Activated T-helper 17 cell treated with anti-CD3 and anti-CD28 coated beads, Interleukin-2, amount 50 U/mL, for 72 hours (primary cell): ENCODE results near the gene FEM1C. TPM values are rescaled to one million over a fixed set of nuclear protein-coding genes. Genes with fewer than 3 reads are reported as not detected.

Experiments
- ATAC-seq: fragments of 150-1000 bp; cut with Tn5 transposase; replicated peaks from 2 replicates; pipeline ENCODE4 v1.10.0; 2021; ENCODE audit warnings: mild to moderate bottlenecking, moderate library complexity
- H3K27ac Mint-ChIP-seq: one replicate; pipeline ENCODE4 v1.8.0; 2022; ENCODE audit warnings: mixed read lengths
- H3K27me3 Mint-ChIP-seq: one replicate; pipeline ENCODE4 v1.8.0; 2022; ENCODE audit warnings: mixed read lengths
- H3K36me3 Mint-ChIP-seq: one replicate; pipeline ENCODE4 v1.8.0; 2022; ENCODE audit warnings: low read depth, mild to moderate bottlenecking, mixed read lengths
- H3K4me1 Mint-ChIP-seq: one replicate; pipeline ENCODE4 v1.8.0; 2022; ENCODE audit warnings: mixed read lengths
- H3K4me3 Mint-ChIP-seq: one replicate; pipeline ENCODE4 v1.8.0; 2022; ENCODE audit warnings: mild to moderate bottlenecking, mixed read lengths
- H3K9me3 Mint-ChIP-seq: one replicate; pipeline ENCODE4 v1.8.0; 2022; ENCODE audit warnings: mixed read lengths
- total RNA-seq, 2 donors: library from RNA; stranded (reverse); gene quantifications; one replicate each; pipeline ENCODE4 v1.2.3, GENCODE V29; 2022

Gene FEM1C
- total RNA-seq, 2 donors from 2014 or later, result 14.2 to 33.7 TPM

DNA sequence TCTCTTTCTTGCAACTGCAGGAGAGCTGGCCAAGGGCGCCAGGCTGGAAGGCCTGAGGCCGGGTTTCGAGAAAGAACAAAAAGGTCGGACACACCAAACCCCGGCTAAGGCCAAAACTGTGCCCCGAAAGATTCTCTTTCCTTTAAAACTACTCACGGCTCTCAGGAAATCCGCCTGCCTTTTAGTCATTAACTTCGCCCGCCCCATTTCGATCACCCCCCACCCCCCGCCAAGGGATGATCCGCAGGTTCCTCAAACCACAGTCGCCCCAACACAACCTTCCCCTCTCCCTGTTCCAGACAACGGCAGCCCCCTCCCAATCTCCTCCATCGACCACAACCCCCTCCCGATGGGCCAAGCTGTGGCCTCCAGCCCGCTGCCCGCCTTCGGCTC, 536 bp downstream of the FEM1C start:
- H3K9me3 Mint-ChIP-seq, result no peaks in the 10 kb centered on the region
- peaks cover 22% of the 10 kb centered on the region for H3K4me1 Mint-ChIP-seq
- peak overlapping the region; percentile 93 for H3K4me3 Mint-ChIP-seq
- no peaks in the 10 kb centered on the region for H3K27me3 Mint-ChIP-seq
- H3K36me3 Mint-ChIP-seq, result peaks cover 61% of the 10 kb centered on the region
- peak; percentile 39 for ATAC-seq
- peak overlapping the region; percentile 97 for H3K27ac Mint-ChIP-seq

DNA sequence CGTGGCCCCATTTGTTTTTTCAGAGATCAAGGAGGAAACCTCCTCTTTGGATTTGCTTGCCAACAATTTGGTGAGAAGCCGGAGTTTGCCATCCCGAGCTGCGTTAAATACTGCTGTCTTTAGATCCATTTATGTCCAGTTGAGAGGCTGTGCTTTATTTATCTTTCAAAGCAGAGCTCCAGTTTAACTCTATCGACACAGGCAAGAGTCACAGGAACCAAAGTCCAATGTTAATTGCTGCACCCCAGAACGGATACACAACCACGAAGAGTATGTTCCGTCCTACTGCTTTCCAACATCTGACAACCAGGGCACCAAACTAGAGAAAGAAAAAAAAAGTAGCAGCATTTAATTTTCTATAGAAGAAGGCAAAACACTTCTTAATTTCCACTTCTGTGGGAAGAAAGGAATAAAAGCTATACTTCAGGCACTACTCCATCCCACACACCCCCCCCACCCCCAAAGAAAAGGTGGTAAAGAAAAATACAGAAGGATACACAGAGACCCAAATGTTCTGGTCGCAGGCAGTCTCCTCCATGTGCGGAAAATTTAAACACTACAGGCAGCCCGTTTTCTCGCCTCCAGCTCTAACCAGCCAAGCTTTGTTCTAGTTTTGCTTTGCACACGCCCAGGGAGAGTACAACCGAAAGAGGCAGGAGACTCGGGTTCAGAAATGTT, 1.1 kb downstream of the FEM1C start:
- ATAC-seq, result peak; percentile 10
- Mint-ChIP-seq H3K27ac (peak overlapping the region; percentile 97), H3K9me3 (no peaks in the 10 kb centered on the region), H3K4me3 (peak overlapping the region; percentile 93), H3K27me3 (no peaks in the 10 kb centered on the region), H3K36me3 (peaks cover 66% of the 10 kb centered on the region), H3K4me1 (peaks cover 27% of the 10 kb centered on the region)

DNA sequence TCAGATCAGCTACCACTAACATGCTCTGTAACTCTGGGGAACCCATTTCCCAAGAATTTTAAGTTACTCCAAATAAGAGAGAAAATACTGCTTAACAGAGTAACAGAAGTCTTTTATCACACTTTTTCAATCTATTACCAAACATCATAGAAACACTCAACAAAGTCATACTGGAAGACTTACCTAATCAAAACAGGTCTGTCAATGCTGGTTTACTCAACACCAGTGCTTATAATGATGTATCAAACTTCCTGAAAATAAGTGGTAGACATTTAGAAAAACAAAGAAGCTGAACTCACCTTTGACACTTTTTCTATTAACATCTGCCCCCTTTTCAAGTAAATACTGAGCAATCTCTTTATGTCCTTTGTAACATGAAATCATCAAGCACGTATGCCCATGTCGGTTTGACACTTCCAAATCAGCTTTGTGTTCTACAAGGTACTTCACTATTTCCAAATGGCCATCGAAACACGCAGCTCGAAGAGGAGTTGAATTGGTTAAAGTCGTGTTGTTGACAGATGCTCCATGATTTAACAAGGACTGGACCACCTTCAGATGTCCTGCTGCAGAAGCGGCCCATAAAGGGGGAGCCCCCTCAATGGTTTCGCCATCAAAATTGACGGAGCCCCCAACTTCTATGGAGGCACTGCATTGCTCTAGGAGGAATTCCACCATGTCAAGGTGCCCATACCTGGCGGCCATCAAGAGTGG, 1.8 kb downstream of the FEM1C start:
- Mint-ChIP-seq H3K36me3 (peaks cover 73% of the 10 kb centered on the region), H3K9me3 (no peaks in the 10 kb centered on the region), H3K27me3 (no peaks in the 10 kb centered on the region), H3K27ac (peak overlapping the region; percentile 97), H3K4me1 (peaks cover 31% of the 10 kb centered on the region), H3K4me3 (peak overlapping the region; percentile 93)
- no peak for ATAC-seq

DNA sequence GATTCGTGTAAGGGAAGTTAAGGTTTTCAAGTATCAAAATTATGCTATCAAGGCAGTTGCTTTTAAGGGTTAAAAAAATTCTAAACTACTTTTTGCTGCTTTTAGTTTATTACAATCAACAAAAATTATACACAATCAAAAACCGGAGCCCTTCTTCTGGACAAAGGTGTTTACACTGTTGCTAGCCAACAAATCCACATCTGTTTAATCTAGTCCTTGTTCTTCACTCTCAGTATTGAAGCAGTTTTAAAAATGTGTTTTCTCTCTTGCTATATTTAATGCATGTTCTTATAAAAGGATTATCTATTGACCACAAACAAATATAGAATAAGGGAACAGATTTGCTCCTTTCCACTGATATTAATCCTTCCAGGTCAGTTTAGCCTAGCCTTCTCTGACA, 2.5 kb downstream of the FEM1C start:
- Mint-ChIP-seq H3K27me3 (no peaks in the 10 kb centered on the region), H3K4me3 (peak overlapping the region; percentile 93), H3K27ac (peak overlapping the region; percentile 97), H3K4me1 (peaks cover 35% of the 10 kb centered on the region), H3K36me3 (peaks cover 80% of the 10 kb centered on the region), H3K9me3 (no peaks in the 10 kb centered on the region)
- ATAC-seq, result no peak

DNA sequence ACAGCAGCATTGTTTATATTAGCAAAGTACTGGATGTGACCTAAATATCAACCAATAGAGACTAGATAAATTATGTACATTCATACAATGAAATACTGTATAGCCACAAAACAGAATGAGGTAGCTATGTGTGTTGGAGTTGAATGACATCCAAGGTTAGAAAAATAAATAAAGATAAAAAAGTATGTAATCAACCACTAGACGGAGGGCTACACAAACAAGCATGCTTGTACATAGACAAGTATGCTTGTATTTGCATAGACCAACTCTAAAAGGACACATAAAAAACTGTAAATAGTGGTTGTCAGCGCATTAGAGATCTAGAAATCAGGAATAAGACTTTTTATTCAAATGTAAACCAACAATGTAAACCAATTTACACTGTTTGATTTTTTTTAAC, 3.0 kb downstream of the FEM1C start:
- H3K36me3 Mint-ChIP-seq, result peaks cover 85% of the 10 kb centered on the region

DNA sequence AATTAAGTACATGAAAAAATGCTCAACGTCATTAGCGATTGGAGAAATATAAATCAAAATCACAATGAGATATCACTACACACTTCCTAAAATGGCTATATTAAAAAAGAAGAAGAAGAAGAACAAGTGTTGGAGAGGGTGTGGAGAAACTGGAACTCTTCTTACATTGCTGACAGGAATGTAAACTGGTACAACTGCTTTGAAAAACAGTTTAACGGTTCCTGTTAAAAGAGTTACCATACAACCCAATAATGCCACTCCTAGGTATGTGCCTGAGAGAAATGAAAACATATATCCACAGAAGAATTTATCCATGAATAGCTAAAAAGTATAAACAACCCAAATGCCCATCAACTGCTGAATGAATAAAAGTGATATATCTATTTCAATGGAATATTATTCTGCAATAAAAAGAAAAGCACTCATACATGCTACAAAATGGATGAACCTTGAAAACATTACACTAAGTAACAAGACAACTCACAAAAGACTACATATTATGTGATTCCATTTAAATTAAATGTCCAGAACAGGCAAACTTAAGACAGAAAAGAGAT, 9.0 kb downstream of the FEM1C start:
- Mint-ChIP-seq H3K27me3 (no peaks in the 10 kb centered on the region), H3K27ac (no peak overlapping the region), H3K9me3 (no peaks in the 10 kb centered on the region), H3K4me1 (peaks cover 62% of the 10 kb centered on the region), H3K4me3 (peak overlapping the region; percentile 36), H3K36me3 (peaks cover 92% of the 10 kb centered on the region)
- ATAC-seq, result no peak

More for the DNA sequence above, 3.0 kb downstream of the FEM1C start:
- H3K4me3 Mint-ChIP-seq, result peak overlapping the region; percentile 93
- no peaks in the 10 kb centered on the region for H3K27me3 Mint-ChIP-seq
- peaks cover 40% of the 10 kb centered on the region for H3K4me1 Mint-ChIP-seq
- no peak for ATAC-seq
- H3K9me3 Mint-ChIP-seq, result no peaks in the 10 kb centered on the region
- H3K27ac Mint-ChIP-seq, result peak overlapping the region; percentile 97

DNA sequence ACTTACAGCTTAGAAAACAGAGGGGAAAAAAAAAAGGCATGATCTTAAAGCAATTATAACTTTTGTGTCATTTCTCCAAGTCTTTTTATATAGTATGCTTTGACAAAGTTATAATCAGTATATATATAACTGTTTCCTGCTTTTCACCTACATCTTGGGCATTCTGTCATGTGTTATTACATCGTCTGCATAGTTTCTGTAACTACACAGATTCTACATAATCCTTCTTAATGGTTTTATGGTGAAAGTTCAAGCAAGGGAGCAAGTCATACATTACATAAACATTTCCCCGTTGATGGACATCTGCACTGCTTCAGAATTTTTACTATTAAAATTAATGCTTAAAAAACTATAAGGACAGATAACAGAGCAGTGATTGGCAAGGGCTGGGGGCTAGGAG, 12.1 kb downstream of the FEM1C start:
- no peaks in the 10 kb centered on the region for H3K9me3 Mint-ChIP-seq
- no peaks in the 10 kb centered on the region for H3K27me3 Mint-ChIP-seq
- H3K4me1 Mint-ChIP-seq, result peaks cover 52% of the 10 kb centered on the region
- H3K27ac Mint-ChIP-seq, result no peak overlapping the region
- no peak for ATAC-seq
- peaks cover 91% of the 10 kb centered on the region for H3K36me3 Mint-ChIP-seq
- H3K4me3 Mint-ChIP-seq, result no peak overlapping the region

DNA sequence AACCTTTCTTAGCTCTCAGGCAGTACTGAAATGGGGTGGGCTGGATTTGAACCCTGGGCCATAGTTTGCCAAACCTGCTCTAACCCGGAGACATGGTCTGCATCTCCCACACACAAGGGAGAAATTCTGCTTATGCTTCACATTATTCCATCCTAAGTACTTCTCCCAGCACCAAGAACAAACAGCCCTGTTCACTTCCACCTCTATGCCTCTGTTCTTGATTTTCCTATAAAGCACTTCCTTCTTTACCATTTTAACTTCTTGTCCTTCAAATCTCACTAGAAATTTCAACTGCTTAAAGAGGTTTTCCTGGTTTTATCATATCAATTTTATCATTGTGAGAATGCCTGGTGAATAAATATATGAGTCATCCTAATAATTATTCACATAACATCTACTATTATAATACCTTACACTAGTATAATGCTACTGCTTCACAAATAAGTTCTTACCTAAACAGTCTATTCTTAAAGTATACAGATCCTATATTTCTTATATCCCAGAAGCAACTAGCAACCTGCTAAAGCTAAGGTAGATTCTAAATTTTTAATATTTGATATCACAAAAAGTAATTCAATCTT, 12.7 kb downstream of the FEM1C start:
- Mint-ChIP-seq H3K4me3 (no peak overlapping the region), H3K36me3 (peaks cover 91% of the 10 kb centered on the region), H3K27me3 (no peaks in the 10 kb centered on the region), H3K4me1 (peaks cover 45% of the 10 kb centered on the region), H3K9me3 (no peaks in the 10 kb centered on the region), H3K27ac (no peak overlapping the region)
- ATAC-seq, result no peak

DNA sequence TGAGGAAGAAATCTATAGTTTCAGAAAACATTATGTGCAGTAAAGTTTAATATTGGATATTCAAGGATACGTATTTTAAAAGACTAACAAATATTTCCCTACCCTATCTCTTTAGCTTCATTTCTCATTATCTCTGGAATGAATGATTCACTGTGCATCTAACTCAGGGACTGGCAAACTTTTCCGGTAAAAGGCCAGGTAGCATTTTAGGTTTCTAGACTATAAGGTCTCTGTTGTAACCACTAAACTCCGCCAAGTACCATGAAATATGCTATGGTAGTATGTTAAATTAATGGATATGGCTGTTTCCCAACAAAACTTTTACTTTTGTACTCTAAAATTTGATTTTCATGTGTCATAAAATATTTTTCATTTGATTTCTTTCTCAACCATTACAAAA, 13.2 kb downstream of the FEM1C start:
- H3K4me3 Mint-ChIP-seq, result no peak overlapping the region
- H3K4me1 Mint-ChIP-seq, result peaks cover 45% of the 10 kb centered on the region
- no peaks in the 10 kb centered on the region for H3K9me3 Mint-ChIP-seq
- no peak overlapping the region for H3K27ac Mint-ChIP-seq
- H3K27me3 Mint-ChIP-seq, result no peaks in the 10 kb centered on the region
- H3K36me3 Mint-ChIP-seq, result peaks cover 91% of the 10 kb centered on the region
- no peak for ATAC-seq

DNA sequence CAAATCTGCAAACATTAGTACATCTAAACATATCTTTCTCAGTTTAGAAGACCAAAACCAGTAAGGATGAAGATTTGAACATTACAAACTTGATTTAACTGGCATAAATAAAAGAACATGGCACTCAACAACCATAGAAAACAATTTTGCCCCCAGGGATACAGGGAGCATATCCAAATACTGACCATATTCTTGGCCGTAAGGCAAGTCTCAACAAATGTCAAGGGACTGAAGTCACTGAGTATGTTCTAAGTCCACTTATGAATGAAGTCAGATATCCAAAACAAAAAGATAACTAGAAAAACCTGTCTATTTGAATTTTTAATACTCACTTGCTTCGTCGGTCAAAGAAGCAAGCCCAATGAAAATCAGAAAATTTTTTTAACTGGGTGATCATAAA, 14.1 kb downstream of the FEM1C start:
- Mint-ChIP-seq H3K27ac (no peak overlapping the region), H3K9me3 (no peaks in the 10 kb centered on the region), H3K36me3 (peaks cover 91% of the 10 kb centered on the region), H3K4me3 (no peak overlapping the region), H3K4me1 (peaks cover 37% of the 10 kb centered on the region), H3K27me3 (no peaks in the 10 kb centered on the region)
- ATAC-seq, result no peak

DNA sequence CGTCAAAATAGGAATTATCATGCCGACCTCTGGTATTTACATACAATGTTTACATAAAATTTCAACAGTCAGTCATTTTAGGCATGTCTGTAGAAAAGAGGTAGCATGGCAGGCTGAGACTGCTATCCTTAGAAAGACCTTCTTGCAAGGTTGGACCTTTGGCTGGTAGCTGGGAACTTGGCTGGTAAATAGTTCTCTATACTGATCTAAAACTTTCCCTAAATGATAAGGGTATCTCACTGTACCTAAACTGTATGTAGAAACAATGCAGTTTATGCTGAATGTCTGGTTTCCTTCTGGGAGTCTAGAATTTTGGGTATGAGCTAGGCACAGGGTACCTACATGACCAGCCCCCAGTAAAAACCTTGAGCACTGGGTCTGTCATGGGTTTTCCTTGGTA, 18.0 kb downstream of the FEM1C start:
- ATAC-seq, result no peak
- H3K36me3 Mint-ChIP-seq, result peaks cover 84% of the 10 kb centered on the region

DNA sequence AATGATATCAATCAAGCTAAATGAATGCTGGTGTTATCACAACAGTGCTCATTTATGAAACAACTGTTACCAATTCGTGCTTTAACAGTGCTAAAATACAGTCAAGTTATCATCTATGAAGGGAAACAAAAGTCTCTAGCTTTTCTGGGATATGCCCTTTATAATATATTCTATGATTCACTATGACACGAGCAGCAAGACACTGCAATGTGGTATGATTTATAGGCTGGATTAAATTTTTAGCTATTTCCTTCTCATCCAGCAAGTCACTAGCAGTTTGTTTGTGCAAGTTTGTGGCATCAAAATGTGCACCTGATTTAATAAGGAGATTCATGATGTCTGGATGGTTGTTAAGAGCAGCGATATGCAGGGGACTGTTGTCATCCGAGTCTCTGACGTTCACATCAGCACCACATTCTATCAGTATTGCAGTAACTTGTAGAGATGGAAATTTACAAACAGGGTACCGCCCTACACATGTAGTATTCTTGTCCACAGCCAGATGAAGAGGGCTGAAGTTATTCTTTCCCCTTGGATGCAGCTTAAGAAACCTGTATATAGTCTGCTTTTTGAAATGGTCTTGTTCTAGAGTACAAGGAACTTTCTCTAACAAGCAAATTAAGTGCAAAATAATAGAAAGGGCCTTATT, 20.3 kb downstream of the FEM1C start:
- H3K4me3 Mint-ChIP-seq, result no peak overlapping the region
- no peak for ATAC-seq
- no peaks in the 10 kb centered on the region for H3K27me3 Mint-ChIP-seq
- H3K27ac Mint-ChIP-seq, result no peak overlapping the region
- H3K4me1 Mint-ChIP-seq, result peaks cover 36% of the 10 kb centered on the region
- no peaks in the 10 kb centered on the region for H3K9me3 Mint-ChIP-seq
- H3K36me3 Mint-ChIP-seq, result peaks cover 88% of the 10 kb centered on the region

More for the DNA sequence above, 18.0 kb downstream of the FEM1C start:
- no peak overlapping the region for H3K4me3 Mint-ChIP-seq
- no peaks in the 10 kb centered on the region for H3K9me3 Mint-ChIP-seq
- no peaks in the 10 kb centered on the region for H3K27me3 Mint-ChIP-seq
- H3K4me1 Mint-ChIP-seq, result peaks cover 39% of the 10 kb centered on the region
- no peak overlapping the region for H3K27ac Mint-ChIP-seq

DNA sequence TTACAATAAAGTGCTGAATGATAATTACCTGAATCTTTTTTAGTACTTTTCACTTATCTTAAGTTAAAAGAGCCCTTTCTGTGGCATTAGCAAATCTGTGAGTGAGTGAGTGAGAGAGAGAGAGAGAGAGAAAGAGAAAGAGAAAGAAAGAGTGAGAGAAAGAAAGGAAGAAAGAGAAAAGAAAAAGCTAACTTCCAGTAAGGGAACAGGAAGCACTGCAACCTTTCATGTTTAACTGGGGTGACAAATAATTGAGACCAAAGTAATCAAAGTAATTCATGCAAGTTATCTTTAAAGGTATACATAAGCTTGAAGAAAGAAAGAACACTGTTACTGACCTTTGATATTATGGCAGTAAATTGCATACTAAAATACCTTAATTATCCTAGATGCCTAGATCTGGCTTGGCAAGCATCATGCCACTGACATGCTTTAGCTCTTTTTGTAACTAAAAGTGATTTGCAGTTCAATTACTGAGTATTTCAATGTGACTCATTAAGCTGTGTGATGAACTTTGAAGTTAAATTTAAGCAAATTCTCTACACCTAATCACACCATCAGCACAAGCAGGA, 21.7 kb downstream of the FEM1C start:
- peak; percentile 49 for ATAC-seq
- H3K9me3 Mint-ChIP-seq, result no peaks in the 10 kb centered on the region
- H3K4me1 Mint-ChIP-seq, result peaks cover 23% of the 10 kb centered on the region
- peak overlapping the region; percentile 47 for H3K27ac Mint-ChIP-seq
- H3K4me3 Mint-ChIP-seq, result peak overlapping the region; percentile 10
- H3K36me3 Mint-ChIP-seq, result peaks cover 78% of the 10 kb centered on the region
- H3K27me3 Mint-ChIP-seq, result no peaks in the 10 kb centered on the region

DNA sequence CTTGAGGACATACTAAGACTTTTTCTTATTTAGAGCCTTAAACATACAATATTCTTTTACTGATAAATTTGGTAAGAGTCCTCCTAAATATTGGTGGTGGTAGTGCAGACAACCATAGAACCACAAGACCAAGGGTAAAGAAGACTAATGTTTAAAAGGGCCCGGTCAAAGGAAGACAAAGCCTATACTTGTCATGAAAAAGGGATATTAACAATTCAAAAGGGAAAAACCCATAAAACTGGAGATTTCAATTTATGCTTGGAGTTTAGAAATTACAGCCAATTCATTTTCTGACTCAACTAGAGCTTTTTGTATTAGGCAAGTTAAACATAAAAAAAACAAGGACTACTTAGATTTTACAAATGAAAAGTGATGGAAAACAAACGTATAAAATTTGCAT, 24.4 kb downstream of the FEM1C start:
- Mint-ChIP-seq H3K4me1 (peaks cover 16% of the 10 kb centered on the region), H3K9me3 (no peaks in the 10 kb centered on the region), H3K27ac (no peak overlapping the region), H3K27me3 (no peaks in the 10 kb centered on the region), H3K36me3 (peaks cover 55% of the 10 kb centered on the region), H3K4me3 (no peak overlapping the region)
- no peak for ATAC-seq
